ENCODE data around the gene NDUFB8. TPM values are rescaled to one million over a fixed set of nuclear protein-coding genes. Genes with fewer than 3 reads are reported as not detected.

The NDUFB8 gene
- total RNA-seq, 4 donors from 2014 or later: 70.3 to 265 (median 137) TPM

DNA sequence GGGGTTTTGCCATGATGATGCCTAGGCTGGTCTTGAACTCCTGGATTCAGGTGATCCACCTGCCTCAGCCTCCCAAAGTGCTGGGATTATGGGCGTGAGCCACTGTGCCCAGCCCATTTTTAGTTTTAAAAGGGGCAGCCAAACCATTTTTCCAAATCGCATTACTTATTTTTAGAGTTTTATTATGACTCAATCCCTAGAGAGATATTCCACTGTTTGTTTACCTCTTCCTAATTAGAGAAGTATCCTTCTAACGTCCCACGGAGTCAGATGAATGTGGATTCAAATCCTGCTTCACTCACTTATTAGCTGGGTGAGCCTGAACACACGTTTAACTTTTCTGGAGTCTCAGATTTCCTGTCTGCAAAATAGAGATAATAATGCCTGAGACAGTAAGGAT is 51.7 kb downstream of the NDUFB8 start:
- TF ChIP-seq EP300 (IDR thresholded peaks at IDR 0.05; ENCODE audit: low read depth): no peak
- Histone ChIP-seq H3K4me1 (peaks cover 9 to 24% (median 15%) of the 10 kb centered on the region in 4 donors), H3K9me3 (no peaks in the 10 kb centered on the region), H3K27me3 (peaks cover 61% of the 10 kb centered on the region), H3K36me3 (no peaks in the 10 kb centered on the region), H3K27ac (no peak overlapping the region), H3K4me3 (no peak overlapping the region)
- in situ Hi-C loops (cut with MboI; ENCODE audit: low pct_ligation_motif_present in 1 of 4, low pct_unique_long_range_greater_than_20kb in 1 of 4, low sequenced_read_pairs in 3 of 4): no loop called here
- 22 to 24% methylated on average over 3 to 5 of the region's 5 CpGs for WGBS, 2 donors (ENCODE audit: low coverage in 1 of 2)
- intact Hi-C loops (cut with DNase I; ENCODE audit: low total_unique reads): no loop called here
- DNase-seq: no peak

Other genes with a start within 250 kb of the NDUFB8 start
- gene BLOC1S2, start 243.2 kb downstream of the NDUFB8 start, total RNA-seq: 10 to 100 TPM in 2 of 4 donors, 1 to 10 TPM in 1, not detected in 1; 1.1 to 20.3 (median 13.4) TPM
- gene PKD2L1, start 199.6 kb downstream of the NDUFB8 start, total RNA-seq: 1 to 10 TPM in 1 of 4 donors, under 1 TPM in 1, not detected in 2; 0.14 to 1.9 TPM
- 10 to 100 TPM in 3 of 4 donors, 1 to 10 TPM in 1; 9.2 to 62.1 (median 21.8) TPM for gene SCD, start 182.6 kb downstream of the NDUFB8 start, total RNA-seq
- not detected for gene WNT8B, start 66.9 kb downstream of the NDUFB8 start, total RNA-seq
- gene SEC31B, start 10.0 kb downstream of the NDUFB8 start, total RNA-seq: 10 to 100 TPM; 14.1 to 32.8 (median 24.1) TPM
- gene HIF1AN, start 6.1 kb upstream of the NDUFB8 start, total RNA-seq: 10 to 100 TPM; 12.8 to 47.2 (median 21.7) TPM
- not detected for gene PAX2, start 215.7 kb upstream of the NDUFB8 start, total RNA-seq

Measured in transverse colon (tissue), 4 donors.